Activated CD4-positive, alpha-beta T cell treated with anti-CD3 and anti-CD28 coated beads for 1 hour (primary cell): ENCODE measurements around the gene RABL2A.
"Not testable (repeated sequence)": the region's sequence is repeated elsewhere in the genome, so short reads cannot be mapped to it uniquely, and the experiment has no call there.

ENCODE experiments used
- DNase-seq: peaks from one replicate; pipeline ENCODE4 v3.0.0-alpha.2; 2020

RABL2A gene

DNA sequence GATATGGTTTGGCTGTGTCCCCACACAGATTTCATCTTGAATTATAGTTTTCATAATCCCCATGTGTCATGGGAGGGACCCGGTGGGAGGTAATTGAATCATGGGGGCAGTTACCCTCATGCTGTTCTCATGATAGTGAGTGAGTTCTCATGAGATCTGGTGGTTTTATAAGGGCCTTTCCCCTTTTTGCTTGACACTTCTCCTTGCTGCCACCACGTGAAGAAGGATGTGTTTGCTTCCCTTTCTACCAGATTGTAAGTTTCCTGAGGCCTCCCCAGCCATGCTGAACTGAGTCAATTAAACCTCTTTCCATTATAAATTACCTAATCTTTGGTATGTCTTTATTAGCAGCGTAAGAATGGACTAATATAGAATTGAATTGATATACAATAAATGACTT is 63.8 kb downstream of the RABL2A start:
- DNase-seq = not testable (repeated sequence)
